DND-41 (cell line): ENCODE results near the gene NCK2.

Source experiments
- ATAC-seq: fragments of 200-7000 bp; cut with Tn5 transposase; 3 replicates; pipeline ENCODE4 v1.9.1; 2021; ENCODE audit warnings: low read depth; ENCODE audit not compliant: insufficient read depth
- DNase-seq: peaks from one replicate; pipeline ENCODE4 v3.0.0-alpha.2; 2020
- H2AFZ ChIP-seq: 2 replicates; pipeline ENCODE4 v1.6.0; 2012; ENCODE audit warnings: low read depth, low read length
- H3K27ac ChIP-seq: 2 replicates; pipeline ENCODE4 v1.5.1; 2012; ENCODE audit warnings: low read length, inconsistent platforms
- H3K27me3 ChIP-seq: fragments of 200-600 bp; sonication (generic); 2 replicates; pipeline ENCODE4 v1.6.0; 2012; ENCODE audit warnings: low read length, mild to moderate bottlenecking, inconsistent platforms; ENCODE audit not compliant: insufficient read depth, poor library complexity
- H3K36me3 ChIP-seq: 2 replicates; pipeline ENCODE4 v1.5.1; 2012; ENCODE audit warnings: low read length, inconsistent platforms; ENCODE audit not compliant: insufficient read depth
- H3K4me1 ChIP-seq: 2 replicates; pipeline ENCODE4 v1.5.1; 2012; ENCODE audit warnings: mild to moderate bottlenecking, low read length; ENCODE audit not compliant: insufficient read depth
- H3K4me2 ChIP-seq: 2 replicates; pipeline ENCODE4 v1.6.0; 2012; ENCODE audit warnings: mild to moderate bottlenecking, moderate library complexity, low read length, inconsistent platforms; ENCODE audit not compliant: insufficient read depth
- H3K4me3 ChIP-seq, 2 experiments: fragments of 200-600 bp in 1 of 2; shearing (Covaris generic) in 1 of 2; 2 replicates each; pipeline ENCODE4 v1.5.1; 2012 to 2016; ENCODE audit warnings: inconsistent platforms in 2 of 2, low read length in 2 of 2, mild to moderate bottlenecking in 2 of 2, low read depth in 1 of 2, moderate library complexity in 1 of 2
- H3K79me2 ChIP-seq: 2 replicates; pipeline ENCODE4 v1.6.0; 2012; ENCODE audit warnings: low read length, inconsistent platforms; ENCODE audit not compliant: insufficient read depth
- H3K9ac ChIP-seq: 2 replicates; pipeline ENCODE4 v1.6.0; 2012; ENCODE audit warnings: low read depth, mild to moderate bottlenecking, inconsistent platforms, low read length, moderate library complexity
- H3K9me3 ChIP-seq: 2 replicates; pipeline ENCODE4 v1.5.1; 2012; ENCODE audit warnings: low read length, moderate library complexity, mild to moderate bottlenecking, inconsistent platforms; ENCODE audit not compliant: insufficient read depth, severe bottlenecking
- H4K20me1 ChIP-seq: 2 replicates; pipeline ENCODE4 v1.6.0; 2012; ENCODE audit warnings: low read length; ENCODE audit not compliant: insufficient read depth
- CTCF ChIP-seq: IDR thresholded peaks from 2 replicates; pipeline ENCODE4 v1.5.1; 2012; ENCODE audit warnings: borderline replicate concordance, low read length, moderate library complexity, mild to moderate bottlenecking; ENCODE audit not compliant: poor library complexity, severe bottlenecking; ENCODE audit errors: extremely low read depth
- EZH2 ChIP-seq: IDR thresholded peaks from 3 replicates; pipeline ENCODE4 v1.6.1; 2012; ENCODE audit warnings: borderline replicate concordance, low read depth, mild to moderate bottlenecking, moderate library complexity, low read length, inconsistent platforms; ENCODE audit not compliant: severe bottlenecking

The NCK2 gene

GRCh38 chr2:105872142-105872728, 127.5 kb downstream of the NCK2 start:
- no peak overlapping the region for H2AFZ ChIP-seq

GRCh38 chr2:105872830-105873229, 128.1 kb downstream of the NCK2 start:
- TF ChIP-seq CTCF (no peak), EZH2 (no peak)
- H3K79me2 ChIP-seq: peaks cover 39% of the 10 kb centered on the region
- DNase-seq (no peak), ATAC-seq (no peak)
- no peaks in the 10 kb centered on the region for H3K27me3 ChIP-seq
- no peak overlapping the region for H3K4me2 ChIP-seq
- H3K27ac ChIP-seq: no peak overlapping the region
- H3K36me3 ChIP-seq: peaks cover 17% of the 10 kb centered on the region
- no peak overlapping the region for H2AFZ ChIP-seq
- H3K4me1 ChIP-seq: no peaks in the 10 kb centered on the region
- no peak overlapping the region for H3K4me3 ChIP-seq
- no peak overlapping the region for H3K9ac ChIP-seq
- peaks cover 50% of the 10 kb centered on the region for H4K20me1 ChIP-seq
- no peaks in the 10 kb centered on the region for H3K9me3 ChIP-seq

More at GRCh38 chr2:105872142-105872728, 127.5 kb downstream of the NCK2 start:
- Histone ChIP-seq H3K4me2 (no peak overlapping the region), H3K27me3 (no peaks in the 10 kb centered on the region), H3K27ac (no peak overlapping the region; the same call in 1 of the 2 replicates), H3K4me1 (no peaks in the 10 kb centered on the region), H3K9me3 (no peaks in the 10 kb centered on the region), H4K20me1 (peaks cover 52% of the 10 kb centered on the region), H3K4me3 (no peak overlapping the region), H3K36me3 (peaks cover 18% of the 10 kb centered on the region), H3K79me2 (peaks cover 43% of the 10 kb centered on the region), H3K9ac (no peak overlapping the region)
- TF ChIP-seq EZH2 (no peak), CTCF (no peak)
- ATAC-seq: peak; percentile 31; the same call in 1 of the 3 replicates
- DNase-seq: no peak

- H3K4me3 ChIP-seq: no peak overlapping the region
- no peaks in the 10 kb centered on the region for H3K4me1 ChIP-seq
- peaks cover 38% of the 10 kb centered on the region for H3K79me2 ChIP-seq
- no peak for DNase-seq
- no peak overlapping the region for H2AFZ ChIP-seq
- H3K9ac ChIP-seq: no peak overlapping the region
- ATAC-seq: no peak
- no peak overlapping the region for H3K27ac ChIP-seq
- H3K4me2 ChIP-seq: no peak overlapping the region
- peaks cover 46% of the 10 kb centered on the region for H4K20me1 ChIP-seq
- no peak for TF ChIP-seq CTCF
- no peak for TF ChIP-seq EZH2
- H3K36me3 ChIP-seq: peaks cover 15% of the 10 kb centered on the region; the same call in 1 of the 2 replicates
- H3K9me3 ChIP-seq: no peaks in the 10 kb centered on the region
- no peaks in the 10 kb centered on the region for H3K27me3 ChIP-seq
Measured at GRCh38 chr2:105873281-105873680, 128.6 kb downstream of the NCK2 start.

- no peak overlapping the region for H3K27ac ChIP-seq
- TF ChIP-seq CTCF (no peak), EZH2 (no peak)
- peaks cover 15% of the 10 kb centered on the region; the same call in 1 of the 2 replicates for H3K36me3 ChIP-seq
- H4K20me1 ChIP-seq: peaks cover 44% of the 10 kb centered on the region
- no peaks in the 10 kb centered on the region for H3K9me3 ChIP-seq
- H3K4me1 ChIP-seq: no peaks in the 10 kb centered on the region
- no peak for DNase-seq
- H2AFZ ChIP-seq: no peak overlapping the region
- no peak overlapping the region for H3K9ac ChIP-seq
- H3K4me3 ChIP-seq: no peak overlapping the region
- peaks cover 38% of the 10 kb centered on the region for H3K79me2 ChIP-seq
- H3K4me2 ChIP-seq: no peak overlapping the region
- H3K27me3 ChIP-seq: no peaks in the 10 kb centered on the region
- no peak for ATAC-seq
Measured at GRCh38 chr2:105873721-105874120, 129.0 kb downstream of the NCK2 start.
